Urinary bladder (tissue), 4 donors: ENCODE results near the gene KCNH1. TPM values are rescaled to one million over a fixed set of nuclear protein-coding genes. Genes with fewer than 3 reads are reported as not detected.

ENCODE experiments used
- DNase-seq: peaks from one replicate; pipeline ENCODE4 v3.0.0-alpha.2; 2015; ENCODE audit errors: extremely low spot score
- H3K27ac ChIP-seq: one replicate; pipeline ENCODE4 v1.5.1; 2013; ENCODE audit warnings: low read depth, mild to moderate bottlenecking, moderate library complexity
- H3K36me3 ChIP-seq: one replicate; pipeline ENCODE4 v1.6.1; 2013; ENCODE audit warnings: mild to moderate bottlenecking, moderate library complexity; ENCODE audit not compliant: insufficient read depth
- H3K4me1 ChIP-seq: one replicate; pipeline ENCODE4 v1.6.1; 2013; ENCODE audit warnings: mild to moderate bottlenecking, moderate library complexity; ENCODE audit not compliant: insufficient read depth
- H3K4me3 ChIP-seq: one replicate; pipeline ENCODE4 v1.5.1; 2013; ENCODE audit warnings: low read depth, low read length
- WGBS: extraction: QIAGEN DNeasy Blood & Tissue Kit; methylation state at CpG from one replicate; pipeline ENCODE4 v1.1.7; 2013; 5-methylcytosine and 5-hydroxymethylcytosine counted together
- polyA plus RNA-seq: library from polyadenylated mRNA; stranded (reverse); fragments of 200-250 nt; gene quantifications from one replicate; pipeline ENCODE4 v1.2.3, GENCODE V29; 2013
- total RNA-seq: library from RNA; depleted of rRNA; stranded (reverse); fragments of >200 nt; gene quantifications from one replicate; pipeline ENCODE4 v1.2.3, GENCODE V29; 2014
- donor health status: healthy with polysubstance abuse.
- donor health status: healthy.

The KCNH1 gene
- total and polyA plus RNA-seq, 2 donors, result 0.20 to 2.0 TPM

DNA sequence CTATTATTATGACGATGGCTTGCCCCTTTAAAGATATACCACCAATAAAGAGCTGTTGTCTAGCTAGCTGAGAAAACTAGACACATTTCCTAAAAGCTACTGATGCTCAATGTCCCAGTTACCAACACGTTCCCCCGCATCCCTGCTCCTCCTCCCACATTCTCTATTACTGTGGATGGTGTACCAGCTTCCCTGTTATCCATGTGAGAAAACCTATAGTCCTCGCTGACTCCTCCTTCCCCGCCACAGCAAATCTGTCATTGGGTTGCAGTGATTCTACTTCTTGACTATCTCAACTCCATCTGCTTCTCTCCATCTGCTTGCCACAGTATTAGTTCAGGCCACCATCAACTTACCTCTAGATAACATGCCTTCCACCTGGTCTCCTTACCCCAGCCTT lies 337.5 kb downstream of the KCNH1 start:
- H3K36me3 ChIP-seq, result no peaks in the 10 kb centered on the region
- no peak overlapping the region for H3K4me3 ChIP-seq
- H3K4me1 ChIP-seq, result no peaks in the 10 kb centered on the region
- WGBS, result 92% methylated on average over 5 of the region's 5 CpGs
- no peak overlapping the region for H3K27ac ChIP-seq
- no peak for DNase-seq

DNA sequence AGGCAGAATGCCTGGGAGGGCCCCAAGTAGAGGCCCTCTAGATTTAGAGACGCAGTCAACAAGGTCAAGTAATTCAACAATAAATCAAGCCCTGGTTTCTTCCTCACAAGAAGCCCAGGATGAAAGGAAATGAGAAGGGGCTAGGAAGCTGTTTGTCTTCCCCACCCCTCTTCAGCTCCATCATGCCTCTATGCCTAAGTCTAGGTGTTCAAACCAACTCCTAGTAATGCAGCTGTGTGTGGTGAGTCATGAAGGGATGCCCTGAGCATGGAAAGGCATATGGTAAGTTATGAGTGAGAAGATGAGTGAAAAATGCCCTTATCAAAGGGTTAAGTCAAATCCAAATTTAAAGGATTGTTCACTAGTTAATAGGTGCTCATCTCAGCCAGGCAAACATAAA lies 339.5 kb downstream of the KCNH1 start:
- no peaks in the 10 kb centered on the region for H3K4me1 ChIP-seq

DNA sequence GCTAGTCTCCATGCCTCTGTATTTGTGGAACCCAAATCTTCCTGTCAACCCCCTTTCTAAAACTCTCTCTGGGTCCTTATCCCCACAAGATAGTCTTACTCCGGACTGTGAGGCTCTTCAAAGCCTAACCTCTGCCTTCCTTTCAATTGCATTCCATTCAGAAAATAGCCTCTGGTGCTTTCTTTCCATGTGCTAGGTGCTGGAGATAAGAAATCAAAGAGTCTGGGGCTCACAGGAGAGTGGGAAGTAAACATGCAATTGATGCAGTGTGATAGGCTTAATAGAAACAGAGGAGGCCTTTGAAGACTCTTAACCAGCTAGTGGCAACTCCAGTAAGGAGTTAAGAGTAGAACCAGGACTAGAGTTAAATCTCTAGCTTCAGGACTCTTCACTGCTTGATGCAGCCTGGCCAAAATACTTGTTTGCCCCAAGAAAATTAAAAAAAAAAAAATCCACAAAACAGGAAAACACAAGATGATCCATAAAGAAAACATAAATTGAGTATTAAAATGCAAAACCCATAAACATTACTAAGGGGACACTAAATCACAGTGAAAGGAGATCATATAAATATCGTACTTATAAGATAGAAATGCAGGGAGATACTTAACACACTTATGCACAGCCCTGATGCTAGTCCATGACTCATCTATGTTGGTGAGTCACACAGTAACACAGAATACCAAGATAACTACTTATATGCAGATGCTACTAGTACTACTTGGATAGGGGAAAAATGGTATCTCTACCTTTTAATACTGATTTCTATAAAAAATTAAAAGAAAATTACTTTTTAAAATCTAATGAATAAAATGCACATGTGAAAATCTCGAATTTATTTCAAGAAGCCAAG lies 341.5 kb downstream of the KCNH1 start:
- no peak for DNase-seq
- no peak overlapping the region for H3K27ac ChIP-seq
- 46% methylated on average over 3 of the region's 3 CpGs for WGBS
- no peaks in the 10 kb centered on the region for H3K36me3 ChIP-seq
- no peaks in the 10 kb centered on the region for H3K4me1 ChIP-seq
- no peak overlapping the region for H3K4me3 ChIP-seq

More for the DNA sequence above, 339.5 kb downstream of the KCNH1 start:
- DNase-seq, result no peak
- Histone ChIP-seq H3K4me3 (no peak overlapping the region), H3K36me3 (no peaks in the 10 kb centered on the region), H3K27ac (no peak overlapping the region)
- 67% methylated on average over 1 of the region's 1 CpG for WGBS

- no peak for DNase-seq
- H3K4me3 ChIP-seq, result no peak overlapping the region
- 74% methylated on average over 2 of the region's 2 CpGs for WGBS
- no peak overlapping the region for H3K27ac ChIP-seq
- H3K36me3 ChIP-seq, result no peaks in the 10 kb centered on the region
- no peaks in the 10 kb centered on the region for H3K4me1 ChIP-seq
These were observed 343.8 kb downstream of the KCNH1 start for GRCh38 chr1:210790196-210790595.

GRCh38 chr1:210787800-210788199 lies 346.1 kb downstream of the KCNH1 start:
- H3K27ac ChIP-seq, result no peak overlapping the region
- DNase-seq, result no peak
- no peaks in the 10 kb centered on the region for H3K4me1 ChIP-seq
- whole genome bisulfite sequencing, result 84% methylated on average over 1 of the region's 1 CpG
- H3K4me3 ChIP-seq, result no peak overlapping the region
- no peaks in the 10 kb centered on the region for H3K36me3 ChIP-seq

DNA sequence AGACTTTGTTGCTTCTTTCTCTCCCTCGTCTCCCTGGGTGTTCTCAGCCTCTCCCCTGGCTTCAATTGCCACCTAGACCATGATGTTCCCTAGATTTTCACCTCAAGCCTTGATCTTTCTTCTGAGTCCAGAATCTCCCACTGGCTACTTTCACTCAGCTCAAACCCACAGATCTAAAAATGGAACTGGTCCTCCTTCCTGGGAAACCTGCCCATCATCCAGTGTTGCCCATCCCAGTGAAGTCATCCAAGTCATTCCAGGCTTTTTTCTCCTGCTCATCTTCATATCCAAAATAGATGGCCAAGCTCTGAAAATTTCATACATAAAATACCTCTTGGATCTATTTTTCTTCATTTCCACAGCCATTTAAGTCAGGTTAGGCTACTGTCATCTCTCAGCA lies 347.4 kb downstream of the KCNH1 start:
- H3K36me3 ChIP-seq, result no peaks in the 10 kb centered on the region
- WGBS, result 84% methylated on average over 1 of the region's 1 CpG
- H3K4me3 ChIP-seq, result no peak overlapping the region
- no peak for DNase-seq
- H3K27ac ChIP-seq, result no peak overlapping the region
- H3K4me1 ChIP-seq, result no peaks in the 10 kb centered on the region

GRCh38 chr1:210783925-210784324 lies 350.0 kb downstream of the KCNH1 start:
- Histone ChIP-seq H3K36me3 (no peaks in the 10 kb centered on the region), H3K4me1 (no peaks in the 10 kb centered on the region)

DNA sequence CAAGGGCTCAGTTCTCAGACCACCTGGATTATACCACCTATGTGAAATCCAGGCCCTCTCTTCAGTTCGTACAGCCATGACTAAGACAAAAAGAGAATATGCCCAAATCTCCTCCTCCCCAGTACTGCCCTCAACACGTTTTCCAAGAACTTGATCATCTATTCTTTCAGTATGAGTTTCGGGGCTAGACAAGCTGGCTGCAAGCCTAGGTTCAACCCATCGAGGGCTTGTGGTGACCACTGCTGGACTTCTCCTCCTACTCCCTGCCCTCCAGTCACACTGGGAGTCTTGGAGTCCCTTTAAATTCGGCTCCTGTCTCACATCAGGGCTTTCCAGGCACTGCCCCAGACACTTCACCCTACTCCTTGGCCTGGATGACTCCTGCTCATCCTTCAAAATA lies 352.3 kb downstream of the KCNH1 start:
- Histone ChIP-seq H3K36me3 (no peaks in the 10 kb centered on the region), H3K27ac (no peak overlapping the region), H3K4me3 (no peak overlapping the region), H3K4me1 (no peaks in the 10 kb centered on the region)
- no peak for DNase-seq
- 63% methylated on average over 5 of the region's 5 CpGs for WGBS

More at GRCh38 chr1:210783925-210784324, 350.0 kb downstream of the KCNH1 start:
- Histone ChIP-seq H3K4me3 (no peak overlapping the region), H3K27ac (no peak overlapping the region)
- 61% methylated on average over 1 of the region's 1 CpG for WGBS
- no peak for DNase-seq

- Histone ChIP-seq H3K4me1 (no peaks in the 10 kb centered on the region), H3K36me3 (no peaks in the 10 kb centered on the region), H3K27ac (no peak overlapping the region), H3K4me3 (no peak overlapping the region)
- DNase-seq, result no peak
- WGBS, result 20% methylated on average over 3 of the region's 3 CpGs
These were observed 354.7 kb downstream of the KCNH1 start for GRCh38 chr1:210779269-210779668.

- no peak overlapping the region for H3K4me3 ChIP-seq
- no peaks in the 10 kb centered on the region for H3K36me3 ChIP-seq
- H3K27ac ChIP-seq, result no peak overlapping the region
- WGBS, result 91% methylated on average over 2 of the region's 2 CpGs
- DNase-seq, result no peak
- H3K4me1 ChIP-seq, result no peaks in the 10 kb centered on the region
These were observed 356.0 kb downstream of the KCNH1 start for GRCh38 chr1:210777914-210778313.

- WGBS, result 54% methylated on average over 3 of the region's 3 CpGs
- Histone ChIP-seq H3K4me3 (no peak overlapping the region), H3K27ac (no peak overlapping the region), H3K4me1 (no peaks in the 10 kb centered on the region), H3K36me3 (no peaks in the 10 kb centered on the region)
- no peak for DNase-seq
These were observed 357.2 kb downstream of the KCNH1 start for GRCh38 chr1:210776712-210777111.

DNA sequence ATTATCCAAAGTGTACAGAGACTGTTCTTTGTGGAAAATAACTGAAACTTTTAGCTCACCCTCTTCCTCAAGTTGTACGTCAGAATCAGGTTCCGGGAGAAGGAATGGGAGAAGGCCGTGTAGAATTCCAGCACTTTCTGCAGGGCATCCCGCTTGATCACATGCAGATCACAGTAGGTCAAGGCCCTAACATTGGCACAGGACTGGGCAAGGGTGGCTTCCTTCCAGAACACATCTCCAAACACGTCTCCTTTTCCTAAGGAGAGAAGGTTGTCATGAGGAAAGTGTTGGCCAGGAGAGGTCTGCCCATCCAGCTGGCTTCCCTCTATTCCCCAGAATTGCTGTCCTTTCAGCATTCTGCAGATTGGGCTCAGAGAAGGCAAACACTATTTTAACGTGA lies 358.7 kb downstream of the KCNH1 start:
- Histone ChIP-seq H3K4me3 (no peak overlapping the region), H3K36me3 (no peaks in the 10 kb centered on the region), H3K27ac (no peak overlapping the region), H3K4me1 (no peaks in the 10 kb centered on the region)
- 66% methylated on average over 6 of the region's 6 CpGs for WGBS
- no peak for DNase-seq

- Histone ChIP-seq H3K27ac (no peak overlapping the region), H3K36me3 (no peaks in the 10 kb centered on the region), H3K4me1 (no peaks in the 10 kb centered on the region), H3K4me3 (no peak overlapping the region)
- 69% methylated on average over 2 of the region's 2 CpGs for WGBS
- no peak for DNase-seq
These were observed 360.5 kb downstream of the KCNH1 start for GRCh38 chr1:210773450-210773849.

DNA sequence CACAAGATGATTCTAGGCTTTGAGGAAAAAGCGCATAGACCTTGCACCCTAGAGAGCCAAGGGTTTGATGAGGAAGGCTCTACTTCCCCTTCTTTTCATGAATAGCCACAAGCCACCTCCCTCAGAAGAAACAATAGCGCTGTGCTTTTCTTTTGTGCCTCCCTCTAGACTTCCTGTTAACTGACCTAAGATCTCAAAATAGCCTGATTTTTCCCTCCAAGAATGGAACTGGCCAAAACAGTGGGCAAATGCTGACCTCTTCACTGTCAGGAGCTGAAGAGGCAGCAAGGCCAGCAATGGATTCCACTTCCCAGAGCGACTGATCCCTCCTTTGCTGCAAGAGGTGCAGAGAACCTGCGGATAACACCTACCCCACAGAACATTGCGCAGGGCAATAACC lies 362.8 kb downstream of the KCNH1 start:
- Histone ChIP-seq H3K36me3 (no peaks in the 10 kb centered on the region), H3K4me3 (no peak overlapping the region), H3K27ac (no peak overlapping the region), H3K4me1 (no peaks in the 10 kb centered on the region)
- WGBS, result 73% methylated on average over 5 of the region's 5 CpGs
- DNase-seq, result no peak
